ENCODE data around the gene PITPNB. TPM values are rescaled to one million over a fixed set of nuclear protein-coding genes. Genes with fewer than 3 reads are reported as not detected.

Gene PITPNB
- total RNA-seq, 2 experiments from 2014 or later = 73.3 to 78.4 TPM

- ATAC-seq (ENCODE audit: low read depth) = no peak
- POLR2A ChIA-PET = no interaction called here
- peaks cover 13% of the 10 kb centered on the region for H3K36me3 Mint-ChIP-seq
- H3K4me3 Mint-ChIP-seq = no peak overlapping the region
- H3K27ac Mint-ChIP-seq = no peak overlapping the region
- peaks cover 17% of the 10 kb centered on the region for H3K4me1 Mint-ChIP-seq
- H3K27me3 Mint-ChIP-seq = no peaks in the 10 kb centered on the region
- peaks cover 3% of the 10 kb centered on the region for H3K9me3 Mint-ChIP-seq
- no peak for DNase-seq
Observed at GRCh38 chr22:27836181-27836580, 82.9 kb downstream of the PITPNB start.

DNA sequence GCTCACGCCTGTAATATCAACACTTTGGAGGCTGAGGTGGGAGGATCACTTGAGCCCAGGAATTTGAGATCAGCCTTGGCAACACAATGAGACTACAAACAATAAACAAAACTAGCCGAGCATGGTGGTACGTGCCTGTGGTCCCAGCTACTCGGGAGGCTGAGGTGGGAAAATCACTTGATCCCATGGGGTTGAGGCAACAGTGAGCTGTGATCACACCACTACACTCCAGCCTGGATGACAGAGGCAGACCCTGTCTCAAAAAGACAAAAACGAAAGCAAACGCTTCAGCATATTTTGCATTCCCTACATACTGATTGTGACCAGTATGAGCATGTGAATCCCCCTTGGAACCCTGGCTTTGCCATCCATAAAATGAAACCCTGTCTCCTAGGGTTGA is 83.6 kb downstream of the PITPNB start:
- POLR2A ChIA-PET = no interaction called here
- Mint-ChIP-seq H3K9me3 (peaks cover 3% of the 10 kb centered on the region), H3K36me3 (peaks cover 12% of the 10 kb centered on the region), H3K4me1 (peaks cover 21% of the 10 kb centered on the region), H3K4me3 (no peak overlapping the region), H3K27ac (no peak overlapping the region), H3K27me3 (no peaks in the 10 kb centered on the region)
- ATAC-seq (ENCODE audit: low read depth) (no peak), DNase-seq (no peak)

- peaks cover 19% of the 10 kb centered on the region for H3K4me1 Mint-ChIP-seq
- peaks cover 3% of the 10 kb centered on the region for H3K9me3 Mint-ChIP-seq
- POLR2A ChIA-PET = no interaction called here
- ATAC-seq (ENCODE audit: low read depth) = no peak
- peaks cover 10% of the 10 kb centered on the region for H3K36me3 Mint-ChIP-seq
- no peaks in the 10 kb centered on the region for H3K27me3 Mint-ChIP-seq
- no peak overlapping the region for H3K27ac Mint-ChIP-seq
- no peak for DNase-seq
- no peak overlapping the region for H3K4me3 Mint-ChIP-seq
Observed at GRCh38 chr22:27834364-27835185, 84.5 kb downstream of the PITPNB start.

DNA sequence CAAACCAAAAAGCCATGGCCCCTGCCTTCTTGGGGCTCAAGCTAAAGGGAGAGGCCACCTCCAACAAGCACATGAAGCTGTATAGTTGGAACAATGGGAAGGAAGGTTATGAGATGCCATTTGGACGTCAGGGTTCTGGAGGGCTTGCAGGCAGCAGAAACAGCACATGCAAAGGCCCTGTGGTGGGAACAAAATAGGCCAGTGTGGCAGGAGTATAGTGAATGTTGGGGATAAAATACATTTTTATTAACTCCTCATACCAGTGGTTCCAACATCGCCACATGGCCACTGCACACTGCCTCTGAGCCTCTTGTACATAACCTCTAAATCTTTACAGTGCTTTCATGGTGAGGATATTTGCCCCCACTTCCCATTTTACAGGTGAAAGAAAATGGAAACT is 85.3 kb downstream of the PITPNB start:
- DNase-seq (no peak), ATAC-seq (ENCODE audit: low read depth) (no peak)
- POLR2A ChIA-PET = no interaction called here
- no peak overlapping the region for H3K4me3 Mint-ChIP-seq
- H3K36me3 Mint-ChIP-seq = peaks cover 9% of the 10 kb centered on the region
- peaks cover 19% of the 10 kb centered on the region for H3K4me1 Mint-ChIP-seq
- peaks cover 3% of the 10 kb centered on the region for H3K9me3 Mint-ChIP-seq
- no peaks in the 10 kb centered on the region for H3K27me3 Mint-ChIP-seq
- H3K27ac Mint-ChIP-seq = peak overlapping the region; percentile 46

DNA sequence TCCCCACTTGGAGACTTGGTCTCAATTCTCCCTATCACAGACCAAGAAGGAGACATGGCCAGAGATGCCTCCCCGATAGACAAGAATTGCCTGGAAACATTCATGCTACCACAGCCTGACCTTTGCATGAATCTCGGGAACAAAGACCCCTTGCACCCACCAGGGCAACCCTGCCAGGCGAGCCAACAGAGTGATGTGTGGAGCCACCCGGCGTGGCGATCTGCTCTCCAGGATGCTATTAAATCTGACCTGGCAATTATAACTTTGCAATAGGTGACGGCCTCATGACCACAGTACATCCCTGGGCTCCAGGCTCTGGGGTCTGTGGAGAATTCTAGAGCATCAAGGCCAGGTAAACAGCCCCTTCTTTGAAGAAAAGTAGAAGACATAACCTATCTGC is 86.5 kb downstream of the PITPNB start:
- peaks cover 2% of the 10 kb centered on the region for H3K9me3 Mint-ChIP-seq
- ATAC-seq (ENCODE audit: low read depth) (no peak), DNase-seq (no peak)
- H3K27me3 Mint-ChIP-seq = no peaks in the 10 kb centered on the region
- H3K4me1 Mint-ChIP-seq = peaks cover 19% of the 10 kb centered on the region
- H3K4me3 Mint-ChIP-seq = peak overlapping the region; percentile 73
- H3K27ac Mint-ChIP-seq = peak overlapping the region; percentile 86
- H3K36me3 Mint-ChIP-seq = peaks cover 6% of the 10 kb centered on the region
- POLR2A ChIA-PET = no interaction called here

GRCh38 chr22:27829620-27830019 is 89.4 kb downstream of the PITPNB start:
- POLR2A ChIA-PET = interaction anchor here (0.7 kb wide), 1 partner anchor 28 kb away, joined by 3 read pairs; no protein-coding TSS in a partner anchor
- H3K27ac Mint-ChIP-seq = no peak overlapping the region

DNA sequence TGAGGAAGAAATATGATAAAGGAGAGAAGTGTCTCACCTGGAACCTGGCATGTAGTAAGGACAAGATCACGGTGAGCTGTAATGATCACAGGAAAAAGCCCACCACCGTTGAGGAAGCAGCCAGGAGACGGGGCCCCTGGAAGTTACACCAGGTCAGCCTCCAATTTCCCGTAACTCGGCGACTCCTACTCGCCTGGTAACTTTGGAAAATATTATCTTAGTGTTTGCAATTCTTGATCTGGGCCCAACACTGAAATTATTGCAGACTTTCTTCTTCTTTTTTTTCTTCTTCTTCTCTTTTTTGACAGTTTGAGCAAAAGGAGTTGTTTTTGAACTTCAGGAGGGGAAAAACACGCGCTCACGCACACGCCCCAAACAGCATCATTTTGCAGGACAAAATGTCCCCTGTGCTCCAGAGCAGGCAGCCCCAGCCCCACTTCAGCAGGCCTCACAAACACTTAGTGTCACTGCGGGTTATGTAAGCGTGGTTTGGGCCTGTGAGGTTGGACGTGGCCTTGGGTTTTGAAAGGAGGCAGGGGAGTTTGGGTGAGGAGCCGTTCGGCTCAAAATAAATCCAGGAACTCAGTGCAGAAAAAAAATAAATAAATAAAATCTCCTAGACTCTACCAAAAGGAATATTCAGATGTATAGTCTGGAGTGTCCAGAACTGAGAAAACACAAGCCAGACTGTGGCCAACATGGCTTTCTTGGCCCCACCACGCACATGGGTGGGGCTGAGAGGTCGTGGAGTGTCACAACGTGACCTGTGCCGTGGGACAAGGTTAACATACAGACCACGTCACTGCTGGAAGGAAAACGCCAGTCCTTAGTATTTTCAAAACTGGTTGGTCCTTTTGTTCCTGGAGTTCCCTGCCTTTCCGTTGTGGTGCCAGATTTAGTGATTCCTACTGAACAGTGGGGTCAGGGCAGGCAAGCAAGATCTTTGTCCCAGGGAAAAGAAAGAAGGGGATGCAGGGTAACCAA is 91.2 kb downstream of the PITPNB start:
- no peaks in the 10 kb centered on the region for H3K9me3 Mint-ChIP-seq
- ATAC-seq (ENCODE audit: low read depth) (no peak), DNase-seq (no peak)
- no peaks in the 10 kb centered on the region for H3K27me3 Mint-ChIP-seq
- POLR2A ChIA-PET = no interaction called here
- no peaks in the 10 kb centered on the region for H3K36me3 Mint-ChIP-seq
- peaks cover 19% of the 10 kb centered on the region for H3K4me1 Mint-ChIP-seq
- no peak overlapping the region for H3K27ac Mint-ChIP-seq
- H3K4me3 Mint-ChIP-seq = no peak overlapping the region

More at GRCh38 chr22:27829620-27830019, 89.4 kb downstream of the PITPNB start:
- Mint-ChIP-seq H3K36me3 (no peaks in the 10 kb centered on the region), H3K4me1 (peaks cover 19% of the 10 kb centered on the region), H3K27me3 (no peaks in the 10 kb centered on the region), H3K4me3 (no peak overlapping the region), H3K9me3 (no peaks in the 10 kb centered on the region)
- no peak for DNase-seq
- no peak for ATAC-seq (ENCODE audit: low read depth)

- ATAC-seq (ENCODE audit: low read depth) = no peak
- Mint-ChIP-seq H3K27me3 (no peaks in the 10 kb centered on the region), H3K9me3 (no peaks in the 10 kb centered on the region), H3K4me3 (no peak overlapping the region), H3K36me3 (no peaks in the 10 kb centered on the region), H3K4me1 (no peaks in the 10 kb centered on the region), H3K27ac (no peak overlapping the region)
- POLR2A ChIA-PET = no interaction called here
- DNase-seq = peak; percentile 51
Observed at GRCh38 chr22:27825174-27825573, 93.9 kb downstream of the PITPNB start.

DNA sequence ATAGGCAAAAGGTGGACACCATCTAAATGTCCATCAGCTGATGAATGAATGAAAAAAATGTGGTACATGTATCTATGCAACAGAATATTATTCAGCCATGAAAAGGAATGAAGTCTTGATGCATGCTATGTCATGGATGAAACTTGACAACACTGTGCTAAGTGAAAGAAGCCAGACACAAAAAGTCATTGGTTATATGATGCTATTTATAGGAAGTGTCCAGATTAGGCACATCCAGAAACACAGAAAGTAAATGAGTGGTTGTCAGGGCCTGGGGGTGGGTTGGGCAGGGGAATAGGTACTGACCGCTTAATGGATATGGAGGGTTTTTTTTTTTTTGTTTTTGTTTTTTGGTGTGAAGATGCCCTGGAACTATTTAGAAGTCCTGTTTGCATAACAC is 95.8 kb downstream of the PITPNB start:
- POLR2A ChIA-PET = no interaction called here
- no peaks in the 10 kb centered on the region for H3K36me3 Mint-ChIP-seq
- H3K27me3 Mint-ChIP-seq = no peaks in the 10 kb centered on the region
- no peaks in the 10 kb centered on the region for H3K4me1 Mint-ChIP-seq
- H3K4me3 Mint-ChIP-seq = no peak overlapping the region
- ATAC-seq (ENCODE audit: low read depth) (no peak), DNase-seq (no peak)
- no peaks in the 10 kb centered on the region for H3K9me3 Mint-ChIP-seq
- H3K27ac Mint-ChIP-seq = no peak overlapping the region

- H3K27me3 Mint-ChIP-seq = peaks cover 4% of the 10 kb centered on the region
- no peak overlapping the region for H3K27ac Mint-ChIP-seq
- POLR2A ChIA-PET = no interaction called here
- no peaks in the 10 kb centered on the region for H3K4me1 Mint-ChIP-seq
- no peak overlapping the region for H3K4me3 Mint-ChIP-seq
- no peaks in the 10 kb centered on the region for H3K36me3 Mint-ChIP-seq
- DNase-seq = no peak
- H3K9me3 Mint-ChIP-seq = no peaks in the 10 kb centered on the region
- ATAC-seq (ENCODE audit: low read depth) = no peak
Observed at GRCh38 chr22:27820896-27821866, 97.9 kb downstream of the PITPNB start.

DNA sequence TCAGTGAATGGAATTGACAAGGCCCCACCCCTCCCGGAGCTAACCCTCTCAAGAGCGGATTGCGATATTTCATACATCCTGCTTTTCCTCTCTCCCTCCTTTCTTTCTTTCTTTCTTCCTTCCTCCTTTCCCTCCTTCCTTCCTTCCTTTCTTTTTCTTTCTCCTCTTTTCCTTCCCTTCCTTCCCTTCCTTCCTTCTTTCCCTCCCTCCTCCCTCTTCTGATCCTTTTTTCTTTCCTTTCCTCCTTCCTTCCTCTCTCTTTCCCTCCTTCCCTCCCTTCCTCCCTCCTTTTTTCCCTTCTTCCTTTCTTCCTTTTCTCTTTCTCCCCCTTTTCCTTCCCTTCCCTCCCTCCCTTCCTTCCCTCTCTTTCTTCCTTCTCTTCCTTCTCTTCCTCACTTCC is 102.5 kb downstream of the PITPNB start:
- Mint-ChIP-seq H3K4me3 (no peak overlapping the region), H3K27ac (no peak overlapping the region), H3K36me3 (no peaks in the 10 kb centered on the region), H3K9me3 (no peaks in the 10 kb centered on the region), H3K4me1 (no peaks in the 10 kb centered on the region), H3K27me3 (peaks cover 7% of the 10 kb centered on the region)
- ATAC-seq (ENCODE audit: low read depth) (no peak), DNase-seq (no peak)
- POLR2A ChIA-PET = no interaction called here

DNA sequence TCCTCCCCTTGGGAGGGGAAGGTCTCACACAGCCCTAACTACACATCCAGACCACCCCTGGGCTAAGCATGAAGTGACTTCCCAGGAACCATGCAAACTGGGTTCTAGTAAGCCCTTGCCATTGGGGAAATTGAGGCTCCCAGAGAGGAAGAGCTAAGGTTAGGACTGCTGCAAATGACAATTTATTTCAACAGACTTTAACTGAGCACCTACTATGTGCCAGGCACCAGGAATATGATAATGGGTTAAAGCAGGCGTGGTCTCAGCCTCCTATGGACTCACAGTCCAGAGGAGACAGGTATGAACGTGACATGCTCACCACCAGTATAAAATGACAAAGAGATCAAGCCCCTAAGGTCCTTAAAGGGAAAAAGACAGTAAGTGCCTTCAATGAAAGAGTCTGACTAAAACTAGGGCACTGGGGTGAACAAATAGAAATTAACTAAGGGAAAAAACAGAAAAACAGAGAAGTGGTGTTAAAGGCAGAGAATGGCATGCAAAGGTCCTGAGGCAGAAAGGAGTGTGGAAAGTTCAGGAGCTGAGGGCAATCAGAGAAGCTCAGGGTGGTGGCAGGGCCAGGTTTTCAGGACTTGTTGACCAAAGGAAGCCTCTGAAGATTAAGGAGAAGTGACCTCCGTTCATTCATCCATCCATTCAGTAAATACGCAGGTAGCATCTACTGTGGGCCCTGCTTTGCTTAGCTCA is 103.1 kb downstream of the PITPNB start:
- peaks cover 7% of the 10 kb centered on the region for H3K27me3 Mint-ChIP-seq
- POLR2A ChIA-PET = no interaction called here
- DNase-seq = no peak
- H3K4me3 Mint-ChIP-seq = no peak overlapping the region
- no peak for ATAC-seq (ENCODE audit: low read depth)
- H3K36me3 Mint-ChIP-seq = no peaks in the 10 kb centered on the region
- H3K9me3 Mint-ChIP-seq = no peaks in the 10 kb centered on the region
- H3K4me1 Mint-ChIP-seq = no peaks in the 10 kb centered on the region
- H3K27ac Mint-ChIP-seq = no peak overlapping the region
